Parathyroid adenoma (tissue), 2 donors: Measurements from ENCODE around the gene GPS1.

Experiments used
- H2AFZ ChIP-seq: fragments of 300-600 bp; sonication (generic); one replicate; pipeline ENCODE4 v1.7.0; 2017; ENCODE audit warnings: antibody characterized with exemption, mild to moderate bottlenecking
- H3K27ac ChIP-seq: fragments of 300-600 bp; sonication (generic); one replicate; pipeline ENCODE4 v1.7.0; 2017
- H3K27me3 ChIP-seq: fragments of 300-600 bp; sonication (generic); one replicate; pipeline ENCODE4 v1.7.0; 2017; ENCODE audit warnings: low read length; ENCODE audit not compliant: control insufficient read depth, insufficient read depth
- H3K36me3 ChIP-seq: fragments of 300-600 bp; sonication (generic); one replicate; pipeline ENCODE4 v1.7.0; 2017; ENCODE audit warnings: low read length; ENCODE audit not compliant: control insufficient read depth, insufficient read depth
- H3K4me1 ChIP-seq: fragments of 300-600 bp; sonication (generic); one replicate; pipeline ENCODE4 v1.7.0; 2017; ENCODE audit warnings: control low read depth
- H3K4me2 ChIP-seq: fragments of 300-600 bp; sonication (generic); one replicate; pipeline ENCODE4 v1.7.0; 2017; ENCODE audit warnings: low read length
- H3K4me3 ChIP-seq: fragments of 300-600 bp; sonication (generic); one replicate; pipeline ENCODE4 v1.7.0; 2017; ENCODE audit warnings: low read depth, low read length
- H3K79me2 ChIP-seq: fragments of 300-600 bp; sonication (generic); one replicate; pipeline ENCODE4 v1.7.0; 2017; ENCODE audit warnings: control low read depth
- H3K9ac ChIP-seq: fragments of 300-600 bp; sonication (generic); one replicate; pipeline ENCODE4 v1.7.0; 2017; ENCODE audit warnings: mild to moderate bottlenecking
- H3K9me3 ChIP-seq: fragments of 300-600 bp; sonication (generic); one replicate; pipeline ENCODE4 v1.7.0; 2017; ENCODE audit warnings: low read length; ENCODE audit not compliant: control insufficient read depth
- TF ChIP-seq, protein P1 (sequence below): fragments of 300-600 bp; sonication (generic); IDR thresholded peaks from one replicate; pipeline ENCODE4 v1.7.0; 2017; ENCODE audit warnings: antibody characterized with exemption, mild to moderate bottlenecking
- donor health status: primary hyperparathyroidism.

GPS1 gene

DNA sequence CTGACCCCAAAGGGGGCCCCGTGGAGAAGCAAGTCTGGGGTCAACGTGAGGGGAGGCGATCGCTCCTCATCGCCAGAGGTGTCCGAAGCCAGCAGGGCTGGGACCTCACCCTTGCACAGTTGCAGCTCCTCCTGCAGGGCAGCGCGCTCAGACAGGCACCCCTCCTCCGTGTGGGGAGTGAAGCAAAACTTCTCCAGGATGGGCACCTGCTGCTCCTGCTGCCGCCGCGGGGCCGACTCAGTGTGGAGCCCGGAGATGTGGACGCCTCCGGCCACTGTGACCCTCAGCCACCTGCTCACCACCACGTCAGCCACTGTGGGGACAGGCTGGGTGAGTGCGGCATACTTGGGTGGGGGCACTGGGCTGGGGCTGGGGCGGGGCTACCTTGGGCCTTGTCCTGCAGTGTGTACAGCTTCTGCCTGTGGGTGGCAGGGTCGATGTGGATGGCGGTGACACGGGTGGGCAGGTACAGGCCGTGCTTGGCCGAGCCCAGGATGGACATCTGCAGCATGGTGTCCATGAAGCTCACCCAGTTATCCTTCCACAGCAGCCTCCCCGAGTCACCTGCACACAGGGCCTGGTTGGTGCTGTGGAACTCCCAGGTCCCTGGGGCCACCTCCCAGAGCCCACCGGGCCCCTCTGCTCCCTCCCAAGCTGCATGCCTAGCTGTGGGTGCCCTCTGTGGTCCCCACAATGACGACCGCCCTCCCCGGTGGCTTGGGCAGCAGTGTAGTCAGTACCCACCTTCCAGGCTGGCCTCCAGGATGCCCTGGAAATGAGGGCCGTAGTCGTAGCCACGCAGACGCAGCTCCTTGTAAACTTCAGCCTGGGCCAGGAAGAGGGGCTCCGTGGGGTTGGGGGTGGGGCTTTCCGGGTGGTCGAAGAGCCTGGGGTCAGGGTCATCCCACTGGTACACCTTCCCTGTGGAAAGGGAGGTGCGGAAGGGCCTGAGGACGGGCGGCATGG lies 35.5 kb downstream of the GPS1 start:
- Histone ChIP-seq H3K27me3 (no peaks in the 10 kb centered on the region), H3K27ac (no peak overlapping the region), H3K4me3 (no peak overlapping the region), H3K9ac (no peak overlapping the region), H3K4me2 (no peak overlapping the region), H2AFZ (no peak overlapping the region), H3K9me3 (no peaks in the 10 kb centered on the region), H3K79me2 (no peaks in the 10 kb centered on the region), H3K4me1 (no peaks in the 10 kb centered on the region), H3K36me3 (no peaks in the 10 kb centered on the region)
- TF ChIP-seq, protein P1, sequence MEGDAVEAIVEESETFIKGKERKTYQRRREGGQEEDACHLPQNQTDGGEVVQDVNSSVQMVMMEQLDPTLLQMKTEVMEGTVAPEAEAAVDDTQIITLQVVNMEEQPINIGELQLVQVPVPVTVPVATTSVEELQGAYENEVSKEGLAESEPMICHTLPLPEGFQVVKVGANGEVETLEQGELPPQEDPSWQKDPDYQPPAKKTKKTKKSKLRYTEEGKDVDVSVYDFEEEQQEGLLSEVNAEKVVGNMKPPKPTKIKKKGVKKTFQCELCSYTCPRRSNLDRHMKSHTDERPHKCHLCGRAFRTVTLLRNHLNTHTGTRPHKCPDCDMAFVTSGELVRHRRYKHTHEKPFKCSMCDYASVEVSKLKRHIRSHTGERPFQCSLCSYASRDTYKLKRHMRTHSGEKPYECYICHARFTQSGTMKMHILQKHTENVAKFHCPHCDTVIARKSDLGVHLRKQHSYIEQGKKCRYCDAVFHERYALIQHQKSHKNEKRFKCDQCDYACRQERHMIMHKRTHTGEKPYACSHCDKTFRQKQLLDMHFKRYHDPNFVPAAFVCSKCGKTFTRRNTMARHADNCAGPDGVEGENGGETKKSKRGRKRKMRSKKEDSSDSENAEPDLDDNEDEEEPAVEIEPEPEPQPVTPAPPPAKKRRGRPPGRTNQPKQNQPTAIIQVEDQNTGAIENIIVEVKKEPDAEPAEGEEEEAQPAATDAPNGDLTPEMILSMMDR = no peak

GRCh38 chr17:82087961-82088837 lies 36.5 kb downstream of the GPS1 start:
- Histone ChIP-seq H3K4me3 (no peak overlapping the region), H2AFZ (no peak overlapping the region), H3K36me3 (no peaks in the 10 kb centered on the region), H3K27ac (no peak overlapping the region), H3K4me2 (no peak overlapping the region), H3K79me2 (no peaks in the 10 kb centered on the region), H3K9me3 (no peaks in the 10 kb centered on the region), H3K4me1 (no peaks in the 10 kb centered on the region), H3K9ac (no peak overlapping the region), H3K27me3 (no peaks in the 10 kb centered on the region)
- TF ChIP-seq, protein P1 = no peak

- H3K9ac ChIP-seq = no peak overlapping the region
- no peaks in the 10 kb centered on the region for H3K4me1 ChIP-seq
- H3K79me2 ChIP-seq = no peaks in the 10 kb centered on the region
- H3K4me2 ChIP-seq = no peak overlapping the region
- H3K27ac ChIP-seq = no peak overlapping the region
- H3K9me3 ChIP-seq = no peaks in the 10 kb centered on the region
- TF ChIP-seq, protein P1 = no peak
- no peaks in the 10 kb centered on the region for H3K36me3 ChIP-seq
- no peaks in the 10 kb centered on the region for H3K27me3 ChIP-seq
- no peak overlapping the region for H2AFZ ChIP-seq
- no peak overlapping the region for H3K4me3 ChIP-seq
Observed at GRCh38 chr17:82088838-82089722, 37.4 kb downstream of the GPS1 start.

GRCh38 chr17:82089723-82090548 lies 38.2 kb downstream of the GPS1 start:
- Histone ChIP-seq H2AFZ (no peak overlapping the region), H3K79me2 (no peaks in the 10 kb centered on the region), H3K9me3 (no peaks in the 10 kb centered on the region), H3K4me2 (no peak overlapping the region), H3K4me3 (no peak overlapping the region), H3K27me3 (no peaks in the 10 kb centered on the region), H3K27ac (no peak overlapping the region), H3K36me3 (no peaks in the 10 kb centered on the region), H3K9ac (no peak overlapping the region), H3K4me1 (no peaks in the 10 kb centered on the region)
- TF ChIP-seq, protein P1 = no peak
